ENCODE measurements around the gene CLEC1A.

CLEC1A gene

GRCh38 chr12:10098791-10099190 is at the start of gene CLEC1A:
Gene CLEC1A, minus strand, starts transcription at chr12:10098985. Its CDS starts 63 bp downstream, at chr12:10098922.
- DNase-seq (ENCODE audit: low read depth in 2 of 2) = no peak

GRCh38 chr12:10147714-10148403 is 49.1 kb upstream of the CLEC1A start:
- DNase-seq (ENCODE audit: low read depth in 2 of 2) = no peak

GRCh38 chr12:10142976-10143589 is 44.3 kb upstream of the CLEC1A start:
- no peak for DNase-seq (ENCODE audit: low read depth in 2 of 2)

GRCh38 chr12:10140001-10140400 is 41.2 kb upstream of the CLEC1A start:
- DNase-seq (ENCODE audit: low read depth in 2 of 2) = no peak

GRCh38 chr12:10136637-10137205 is 37.9 kb upstream of the CLEC1A start:
- DNase-seq (ENCODE audit: low read depth in 2 of 2) = no peak

- DNase-seq (ENCODE audit: low read depth in 2 of 2) = no peak
These were observed 36.3 kb upstream of the CLEC1A start for GRCh38 chr12:10135126-10135525.

GRCh38 chr12:10132850-10133370 is 34.1 kb upstream of the CLEC1A start:
- no peak for DNase-seq (ENCODE audit: low read depth in 2 of 2)

GRCh38 chr12:10131111-10131690 is 32.4 kb upstream of the CLEC1A start:
- DNase-seq (ENCODE audit: low read depth in 2 of 2) = no peak

GRCh38 chr12:10130042-10130441 is 31.3 kb upstream of the CLEC1A start, which contains the start of gene CLEC7A:
Gene CLEC7A, minus strand, starts transcription at chr12:10130199. Its CDS starts 117 bp downstream, at chr12:10130082.
- no peak for DNase-seq (ENCODE audit: low read depth in 2 of 2)

GRCh38 chr12:10128687-10129086 is 29.9 kb upstream of the CLEC1A start:
- DNase-seq (ENCODE audit: low read depth in 2 of 2) = no peak

- no peak for DNase-seq (ENCODE audit: low read depth in 2 of 2)
These were observed 27.6 kb upstream of the CLEC1A start for GRCh38 chr12:10126413-10126812.

- no peak for DNase-seq (ENCODE audit: low read depth in 2 of 2)
These were observed 23.9 kb upstream of the CLEC1A start for GRCh38 chr12:10122689-10123088.

- DNase-seq (ENCODE audit: low read depth in 2 of 2) = no peak
These were observed 22.5 kb upstream of the CLEC1A start for GRCh38 chr12:10121278-10121677.

GRCh38 chr12:10119066-10119465 is 20.3 kb upstream of the CLEC1A start:
- DNase-seq (ENCODE audit: low read depth in 2 of 2) = no peak

GRCh38 chr12:10115890-10116289 is 17.1 kb upstream of the CLEC1A start:
- DNase-seq (ENCODE audit: low read depth in 2 of 2) = no peak

GRCh38 chr12:10115311-10115710 is 16.5 kb upstream of the CLEC1A start:
- DNase-seq (ENCODE audit: low read depth in 2 of 2) = no peak

GRCh38 chr12:10113920-10114319 is 15.1 kb upstream of the CLEC1A start:
- DNase-seq (ENCODE audit: low read depth in 2 of 2) = no peak

- no peak for DNase-seq (ENCODE audit: low read depth in 2 of 2)
These were observed 14.3 kb upstream of the CLEC1A start for GRCh38 chr12:10113075-10113474.

- DNase-seq (ENCODE audit: low read depth in 2 of 2) = no peak
These were observed 12.7 kb upstream of the CLEC1A start for GRCh38 chr12:10111451-10111850.

GRCh38 chr12:10110256-10110844 is 11.6 kb upstream of the CLEC1A start:
- DNase-seq (ENCODE audit: low read depth in 2 of 2) = no peak

GRCh38 chr12:10102322-10102721 is 3.5 kb upstream of the CLEC1A start:
- no peak for DNase-seq (ENCODE audit: low read depth in 2 of 2)

GRCh38 chr12:10101648-10102220 is 2.9 kb upstream of the CLEC1A start:
- no peak for DNase-seq (ENCODE audit: low read depth in 2 of 2)

All from stimulated activated CD8-positive, alpha-beta memory T cell treated with anti-CD3 and anti-CD28 coated beads, Interleukin-7, amount 100 ng/mL, for 1 hour (primary cell).